Astrocyte (in vitro differentiated cells and primary cell): ENCODE measurements around the gene TCEANC. TPM values are rescaled to one million over a fixed set of nuclear protein-coding genes. Genes with fewer than 3 reads are reported as not detected.

Experiments
- DNase-seq: peaks from one replicate; pipeline ENCODE4 v3.0.0-alpha.2; 2010; ENCODE audit warnings: low read depth
- FAIRE-seq: peaks from 2 replicates; lab custom pipeline; 2011; peaks lifted over from hg19 to GRCh38; lab: Jason Lieb, UNC
- H2AFZ ChIP-seq: 2 replicates; pipeline ENCODE4 v1.6.0; 2012; ENCODE audit warnings: low read depth, low read length, inconsistent platforms
- H3K27ac ChIP-seq: 2 replicates; pipeline ENCODE4 v1.5.1; 2011; ENCODE audit warnings: low read depth, low read length, inconsistent platforms
- H3K27me3 ChIP-seq: 2 replicates; pipeline ENCODE4 v1.6.0; 2011; ENCODE audit warnings: low read length, inconsistent platforms; ENCODE audit not compliant: insufficient read depth
- H3K36me3 ChIP-seq: 2 replicates; pipeline ENCODE4 v1.5.1; 2011; ENCODE audit warnings: low read length, inconsistent platforms; ENCODE audit not compliant: insufficient read depth
- H3K4me1 ChIP-seq: 2 replicates; pipeline ENCODE4 v1.5.1; 2011; ENCODE audit warnings: low read length, inconsistent platforms; ENCODE audit not compliant: insufficient read depth
- H3K4me2 ChIP-seq: 2 replicates; pipeline ENCODE4 v1.6.0; 2012; ENCODE audit warnings: low read length, inconsistent platforms
- H3K4me3 ChIP-seq: 2 replicates; pipeline ENCODE4 v1.5.1; 2011; ENCODE audit warnings: low read depth, mild to moderate bottlenecking, low read length, inconsistent platforms; ENCODE audit not compliant: insufficient read depth
- H3K79me2 ChIP-seq: 2 replicates; pipeline ENCODE4 v1.6.0; 2012; ENCODE audit warnings: mild to moderate bottlenecking, low read length, inconsistent platforms; ENCODE audit not compliant: insufficient read depth
- H3K9ac ChIP-seq: 2 replicates; pipeline ENCODE4 v1.6.0; 2012; ENCODE audit warnings: mild to moderate bottlenecking, low read length, inconsistent platforms
- H3K9me3 ChIP-seq: 2 replicates; pipeline ENCODE4 v1.5.1; 2012; ENCODE audit warnings: low read depth, mild to moderate bottlenecking, low read length, inconsistent platforms; ENCODE audit not compliant: insufficient read depth
- H4K20me1 ChIP-seq: 2 replicates; pipeline ENCODE4 v1.6.0; 2012; ENCODE audit warnings: low read length, inconsistent platforms; ENCODE audit not compliant: insufficient read depth
- H3K27ac Mint-ChIP-seq: one replicate; pipeline ENCODE4 v1.8.0; 2021; ENCODE audit warnings: mild to moderate bottlenecking, mixed read lengths; ENCODE audit not compliant: unreplicated experiment
- H3K27me3 Mint-ChIP-seq: one replicate; pipeline ENCODE4 v1.8.0; 2021; ENCODE audit warnings: low read depth, mixed read lengths; ENCODE audit not compliant: unreplicated experiment
- H3K36me3 Mint-ChIP-seq: one replicate; pipeline ENCODE4 v1.8.0; 2021; ENCODE audit warnings: low read depth, mixed read lengths; ENCODE audit not compliant: unreplicated experiment
- H3K4me1 Mint-ChIP-seq: one replicate; pipeline ENCODE4 v1.8.0; 2021; ENCODE audit warnings: low read depth, mixed read lengths; ENCODE audit not compliant: unreplicated experiment
- H3K4me3 Mint-ChIP-seq: one replicate; pipeline ENCODE4 v1.8.0; 2021; ENCODE audit warnings: mild to moderate bottlenecking, moderate library complexity, mixed read lengths; ENCODE audit not compliant: unreplicated experiment
- H3K9me3 Mint-ChIP-seq: one replicate; pipeline ENCODE4 v1.8.0; 2021; ENCODE audit warnings: mild to moderate bottlenecking, mixed read lengths; ENCODE audit not compliant: unreplicated experiment
- EZH2 ChIP-seq: IDR thresholded peaks from 2 replicates; pipeline ENCODE4 v1.6.1; 2012; ENCODE audit warnings: mild to moderate bottlenecking, low read length, inconsistent platforms; ENCODE audit not compliant: insufficient read depth
- total RNA-seq: library from RNA; stranded (reverse); gene quantifications from 2 replicates; pipeline ENCODE4 v1.2.1, GENCODE V29; 2021
- TF ChIP-seq, protein P1 (sequence below): IDR thresholded peaks from 2 replicates; pipeline ENCODE4 v1.5.1; 2011; ENCODE audit warnings: low read depth, mild to moderate bottlenecking, inconsistent platforms, low read length, moderate library complexity; ENCODE audit not compliant: insufficient read depth

TCEANC gene
- total RNA-seq, 1 donor from 2014 or later = 1.0 TPM

- Histone ChIP-seq H3K4me2 (peak within 1 kb of the TSS; percentile 96), H3K4me3 (peak within 1 kb of the TSS; percentile 94), H4K20me1 (peaks cover 19% of the 10 kb centered on the region), H3K27me3 (no peaks in the 10 kb centered on the region), H3K36me3 (no peaks in the 10 kb centered on the region), H2AFZ (peak within 1 kb of the TSS; percentile 75), H3K4me1 (peaks cover 18% of the 10 kb centered on the region), H3K79me2 (peaks cover 49% of the 10 kb centered on the region), H3K9ac (peak within 1 kb of the TSS; percentile 97), H3K9me3 (no peaks in the 10 kb centered on the region), H3K27ac (peak within 1 kb of the TSS; percentile 93)
- Mint-ChIP-seq H3K36me3 (no peaks in the 10 kb centered on the region), H3K27me3 (no peaks in the 10 kb centered on the region), H3K9me3 (no peaks in the 10 kb centered on the region), H3K4me3 (peak within 1 kb of the TSS; percentile 90), H3K4me1 (peaks cover 34% of the 10 kb centered on the region), H3K27ac (peak within 1 kb of the TSS; percentile 86)
- FAIRE-seq (peak; percentile 32), DNase-seq (peak; percentile 32)
- no peak for TF ChIP-seq EZH2
- TF ChIP-seq, protein P1, sequence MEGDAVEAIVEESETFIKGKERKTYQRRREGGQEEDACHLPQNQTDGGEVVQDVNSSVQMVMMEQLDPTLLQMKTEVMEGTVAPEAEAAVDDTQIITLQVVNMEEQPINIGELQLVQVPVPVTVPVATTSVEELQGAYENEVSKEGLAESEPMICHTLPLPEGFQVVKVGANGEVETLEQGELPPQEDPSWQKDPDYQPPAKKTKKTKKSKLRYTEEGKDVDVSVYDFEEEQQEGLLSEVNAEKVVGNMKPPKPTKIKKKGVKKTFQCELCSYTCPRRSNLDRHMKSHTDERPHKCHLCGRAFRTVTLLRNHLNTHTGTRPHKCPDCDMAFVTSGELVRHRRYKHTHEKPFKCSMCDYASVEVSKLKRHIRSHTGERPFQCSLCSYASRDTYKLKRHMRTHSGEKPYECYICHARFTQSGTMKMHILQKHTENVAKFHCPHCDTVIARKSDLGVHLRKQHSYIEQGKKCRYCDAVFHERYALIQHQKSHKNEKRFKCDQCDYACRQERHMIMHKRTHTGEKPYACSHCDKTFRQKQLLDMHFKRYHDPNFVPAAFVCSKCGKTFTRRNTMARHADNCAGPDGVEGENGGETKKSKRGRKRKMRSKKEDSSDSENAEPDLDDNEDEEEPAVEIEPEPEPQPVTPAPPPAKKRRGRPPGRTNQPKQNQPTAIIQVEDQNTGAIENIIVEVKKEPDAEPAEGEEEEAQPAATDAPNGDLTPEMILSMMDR = no peak
These were observed 36.2 kb downstream of the TCEANC start, which contains the start of gene RAB9A for GRCh38 chrX:13688958-13689740. RAB9A (plus strand) TSS chrX:13689128; CDS start chrX:13708747, 19,619 bp downstream.

DNA sequence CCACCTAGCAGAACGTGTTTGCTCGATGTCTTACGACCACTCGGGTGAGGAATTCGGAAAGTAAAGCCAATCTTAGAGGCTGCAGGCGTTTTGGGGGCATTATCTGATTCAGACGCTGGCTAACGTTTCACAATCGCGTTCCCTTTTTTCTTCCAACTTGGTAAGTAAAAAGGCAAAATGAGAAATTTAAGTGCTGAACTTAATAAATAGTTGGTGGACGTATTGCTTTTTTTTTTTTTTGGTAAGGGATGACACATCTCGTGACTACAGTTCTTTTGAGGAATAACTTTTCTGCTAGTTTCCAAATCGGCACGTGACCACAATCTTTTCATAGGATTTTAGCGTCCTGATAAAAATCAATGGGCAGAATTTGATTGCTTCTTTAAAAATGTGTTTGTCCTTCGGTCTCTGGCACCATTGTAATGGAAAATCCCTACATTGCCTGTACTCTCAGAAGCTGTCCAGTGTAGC, 36.8 kb downstream of the TCEANC start:
- H3K4me3 ChIP-seq = peak overlapping the region; percentile 94
- peak overlapping the region; percentile 60 for H2AFZ ChIP-seq
- peak overlapping the region; percentile 96 for H3K4me2 ChIP-seq
- H4K20me1 ChIP-seq = peaks cover 25% of the 10 kb centered on the region
- Mint-ChIP-seq H3K27me3 (no peaks in the 10 kb centered on the region), H3K36me3 (no peaks in the 10 kb centered on the region), H3K9me3 (no peaks in the 10 kb centered on the region), H3K27ac (peak overlapping the region; percentile 85), H3K4me1 (peaks cover 35% of the 10 kb centered on the region), H3K4me3 (peak overlapping the region; percentile 90)
- peaks cover 25% of the 10 kb centered on the region for H3K4me1 ChIP-seq
- FAIRE-seq (peak; percentile 63), DNase-seq (peak; percentile 12)
- peak overlapping the region; percentile 93 for H3K27ac ChIP-seq
- H3K9ac ChIP-seq = peak overlapping the region; percentile 97
- H3K27me3 ChIP-seq = no peaks in the 10 kb centered on the region
- H3K36me3 ChIP-seq = no peaks in the 10 kb centered on the region
- TF ChIP-seq, protein P1 = no peak
- no peak for TF ChIP-seq EZH2
- H3K79me2 ChIP-seq = peaks cover 55% of the 10 kb centered on the region
- H3K9me3 ChIP-seq = no peaks in the 10 kb centered on the region
